RKO (cell line): ENCODE data around the gene RNF130.

Experiments
- DNase-seq: peaks from one replicate; pipeline ENCODE4 v3.0.0-alpha.2; 2016; ENCODE audit warnings: low spot score

RNF130 gene, protein sequence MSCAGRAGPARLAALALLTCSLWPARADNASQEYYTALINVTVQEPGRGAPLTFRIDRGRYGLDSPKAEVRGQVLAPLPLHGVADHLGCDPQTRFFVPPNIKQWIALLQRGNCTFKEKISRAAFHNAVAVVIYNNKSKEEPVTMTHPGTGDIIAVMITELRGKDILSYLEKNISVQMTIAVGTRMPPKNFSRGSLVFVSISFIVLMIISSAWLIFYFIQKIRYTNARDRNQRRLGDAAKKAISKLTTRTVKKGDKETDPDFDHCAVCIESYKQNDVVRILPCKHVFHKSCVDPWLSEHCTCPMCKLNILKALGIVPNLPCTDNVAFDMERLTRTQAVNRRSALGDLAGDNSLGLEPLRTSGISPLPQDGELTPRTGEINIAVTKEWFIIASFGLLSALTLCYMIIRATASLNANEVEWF

DNA sequence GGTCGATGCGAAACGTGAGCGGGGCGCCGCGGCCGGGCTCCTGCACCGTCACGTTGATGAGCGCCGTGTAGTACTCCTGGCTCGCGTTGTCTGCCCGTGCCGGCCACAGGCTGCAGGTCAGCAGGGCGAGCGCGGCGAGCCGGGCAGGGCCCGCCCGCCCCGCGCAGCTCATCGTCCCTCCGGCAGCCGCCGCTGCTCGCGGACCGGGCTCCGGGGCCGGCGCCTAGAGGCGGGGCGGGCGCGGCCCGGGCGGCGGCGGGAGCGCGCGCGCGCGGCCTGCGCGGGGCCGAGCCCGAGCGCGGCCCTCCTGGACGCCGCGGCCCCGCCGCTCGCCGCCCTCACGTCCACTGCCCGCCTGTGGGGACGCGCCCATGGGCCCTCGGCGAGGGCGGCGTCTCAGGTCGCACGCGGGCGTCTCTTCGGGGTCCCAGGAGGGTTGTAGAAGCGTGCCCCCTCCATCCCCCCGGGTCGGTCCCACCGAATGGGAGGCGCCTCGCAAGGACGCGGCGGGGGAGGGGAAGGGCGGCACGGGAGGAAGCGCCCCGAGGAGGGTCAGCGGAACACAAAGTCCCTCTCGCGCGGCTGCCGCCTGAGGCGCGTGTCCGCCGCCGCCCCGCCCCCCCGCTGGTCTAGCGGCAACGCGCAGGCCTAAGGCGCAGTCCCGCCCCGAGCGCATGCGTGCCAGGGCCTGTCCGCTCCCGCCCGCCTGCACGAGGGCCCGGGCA is at the start of gene RNF130:
Gene RNF130, minus strand, starts transcription at position 229 of the 725 bp plus-strand sequence. Its CDS starts 57 bp downstream, at position 172.
- peak; percentile 93 for DNase-seq

- no peak for DNase-seq
Measured at GRCh38 chr5:180120237-180121101, 48.9 kb upstream of the RNF130 start.

DNA sequence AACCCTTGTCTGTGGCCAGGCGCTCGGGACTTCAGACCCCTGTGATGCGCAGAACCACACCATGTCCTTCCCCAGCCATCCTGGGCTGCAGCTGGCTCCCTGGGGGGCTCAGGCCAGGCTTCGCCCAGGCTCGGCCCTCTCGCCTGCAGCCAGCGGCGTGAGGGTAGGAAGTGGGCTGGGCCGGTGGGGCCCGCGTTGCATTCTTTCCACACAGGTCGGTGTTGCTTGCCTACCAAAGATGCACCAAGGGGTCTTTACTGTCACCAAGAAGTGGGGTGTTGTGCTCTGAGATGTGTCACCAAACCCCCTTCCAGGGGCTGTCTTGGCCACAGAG is 48.3 kb upstream of the RNF130 start:
- no peak for DNase-seq

- DNase-seq: no peak
Measured at GRCh38 chr5:180119031-180119902, 47.7 kb upstream of the RNF130 start.

DNA sequence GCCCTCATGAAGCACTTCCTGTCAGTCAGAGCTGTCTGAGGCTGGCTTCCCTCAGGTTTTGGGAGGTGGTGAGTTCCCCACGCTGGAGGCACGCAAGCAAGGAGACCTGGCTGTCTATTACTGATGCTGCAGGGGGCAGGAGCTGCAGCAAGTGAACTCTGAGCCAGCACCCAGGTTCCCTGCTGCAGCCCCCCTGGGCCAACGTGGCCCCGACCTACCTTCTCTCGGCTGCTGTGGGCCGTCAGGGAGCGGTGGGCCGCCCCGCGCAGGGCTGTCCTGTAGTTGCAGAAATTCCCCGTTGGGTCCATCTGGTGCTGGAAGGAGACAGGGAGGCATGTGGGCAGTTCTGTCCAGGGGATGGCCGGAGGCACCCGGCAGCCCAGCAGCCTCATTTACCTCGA is 46.8 kb upstream of the RNF130 start:
- DNase-seq: no peak

GRCh38 chr5:180117000-180117725 is 45.6 kb upstream of the RNF130 start:
- no peak for DNase-seq

DNA sequence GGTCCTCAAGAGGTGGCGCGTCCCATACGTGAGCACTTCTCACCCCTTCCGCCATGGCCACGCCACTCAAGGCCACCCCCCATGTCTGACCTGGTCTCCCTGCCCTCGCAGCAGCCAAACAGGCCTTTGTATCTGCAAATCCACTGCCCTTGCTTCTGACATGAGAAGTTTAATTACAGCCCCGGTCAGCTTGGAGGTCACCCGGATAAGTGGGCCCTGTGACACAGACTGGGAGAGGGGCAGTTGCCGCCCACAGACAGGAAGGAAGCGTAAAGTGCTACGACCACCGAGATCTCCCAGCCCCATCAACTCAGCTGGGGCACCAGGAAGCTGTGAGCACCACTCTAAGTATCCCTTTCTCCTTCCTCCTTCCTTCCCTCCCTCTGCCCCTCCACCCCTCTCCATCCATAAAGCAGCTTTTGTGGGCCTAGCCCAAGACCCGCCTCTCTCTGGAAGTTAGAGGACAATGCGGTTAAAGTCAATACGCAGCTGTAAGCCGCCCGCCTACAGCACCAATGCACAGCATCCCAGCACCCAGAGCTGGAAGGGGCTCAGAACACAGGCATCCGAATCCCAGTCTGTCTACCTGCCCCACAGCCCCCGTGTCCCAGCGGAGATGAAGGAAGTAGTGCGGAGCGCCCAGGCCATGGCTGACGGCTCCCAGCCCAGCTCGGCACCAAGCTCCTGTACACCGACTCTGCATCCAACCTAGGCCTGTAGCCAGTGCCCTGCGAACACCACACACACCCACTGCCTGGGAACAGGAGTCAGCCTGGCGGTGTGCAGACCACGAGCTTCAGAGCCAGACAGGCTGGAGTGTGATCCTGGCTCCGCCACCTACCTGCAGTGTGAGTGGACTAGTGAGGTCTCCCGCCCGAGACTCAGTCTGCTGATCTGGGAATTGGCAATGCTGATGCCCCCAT is 44.8 kb upstream of the RNF130 start:
- no peak for DNase-seq

- no peak for DNase-seq
Measured at GRCh38 chr5:180115326-180116076, 43.9 kb upstream of the RNF130 start.

DNA sequence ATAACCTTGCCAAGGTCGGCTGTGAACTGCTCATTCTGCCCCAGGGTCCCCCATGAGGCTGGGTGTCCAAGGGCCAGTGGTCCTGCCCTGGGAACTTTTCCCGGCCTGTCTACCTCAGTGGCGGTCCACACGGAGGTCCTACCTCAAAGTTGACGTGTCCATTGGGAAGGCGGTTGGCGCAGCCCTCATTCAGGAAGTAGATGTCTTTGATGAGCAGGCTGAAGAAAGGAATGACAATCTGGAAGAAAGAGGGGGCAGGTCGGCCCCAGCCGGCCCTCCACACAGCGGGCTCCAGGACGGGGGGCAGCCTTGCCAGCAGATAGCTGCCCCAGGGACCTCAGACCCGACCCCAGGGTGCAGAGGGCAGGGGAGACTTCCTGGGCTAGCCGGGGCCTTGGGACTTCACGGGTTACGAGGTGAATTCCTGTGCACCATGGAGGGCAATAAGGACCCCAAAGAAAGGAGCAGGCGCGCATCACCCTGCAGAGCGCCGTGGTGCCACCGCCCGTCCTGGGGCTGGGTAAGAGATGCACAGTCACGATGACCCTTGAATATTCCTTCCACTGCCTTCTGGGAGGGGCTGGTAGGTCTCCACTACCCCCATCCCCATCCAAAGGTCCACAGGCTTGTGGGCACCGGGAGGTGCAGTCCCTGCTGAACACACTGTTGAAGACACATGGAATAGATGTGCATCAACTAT is 42.9 kb upstream of the RNF130 start:
- no peak for DNase-seq

DNA sequence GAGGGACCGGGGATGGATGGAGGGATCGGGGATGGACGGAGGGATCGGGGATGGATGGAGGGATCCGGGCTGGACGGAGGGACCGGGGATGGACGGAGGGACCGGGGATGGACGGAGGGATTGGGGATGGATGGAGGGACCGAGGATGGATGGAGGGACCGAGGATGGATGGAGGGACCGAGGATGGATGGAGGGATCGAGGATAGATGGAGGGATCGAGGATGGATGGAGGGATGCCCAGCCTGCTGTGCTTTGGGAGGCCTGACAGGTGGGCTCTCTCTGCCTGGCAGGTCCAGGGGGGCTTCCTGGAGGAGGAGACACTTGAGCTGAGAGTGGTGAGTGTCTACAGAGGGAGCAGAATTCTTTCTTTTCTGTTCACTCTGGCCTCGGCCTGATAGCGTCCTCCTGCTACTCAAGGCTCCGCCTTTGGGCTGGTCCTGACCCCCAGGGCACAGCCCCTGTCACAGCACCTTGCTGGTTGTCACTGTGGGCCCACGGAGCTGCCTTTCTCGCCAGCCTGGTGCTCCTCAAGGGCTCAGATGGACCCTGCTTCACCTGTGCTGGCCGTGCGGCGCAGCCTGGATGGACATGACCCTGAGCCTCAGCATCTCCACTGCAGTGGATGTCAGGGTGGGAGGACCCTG is 42.2 kb upstream of the RNF130 start:
- no peak for DNase-seq

GRCh38 chr5:180112181-180112861 is 40.8 kb upstream of the RNF130 start:
- no peak for DNase-seq

- no peak for DNase-seq
Measured at GRCh38 chr5:180111273-180112002, 39.9 kb upstream of the RNF130 start.

GRCh38 chr5:180109920-180110319 is 38.4 kb upstream of the RNF130 start:
- no peak for DNase-seq

- DNase-seq: no peak
Measured at GRCh38 chr5:180107005-180107404, 35.4 kb upstream of the RNF130 start.

DNA sequence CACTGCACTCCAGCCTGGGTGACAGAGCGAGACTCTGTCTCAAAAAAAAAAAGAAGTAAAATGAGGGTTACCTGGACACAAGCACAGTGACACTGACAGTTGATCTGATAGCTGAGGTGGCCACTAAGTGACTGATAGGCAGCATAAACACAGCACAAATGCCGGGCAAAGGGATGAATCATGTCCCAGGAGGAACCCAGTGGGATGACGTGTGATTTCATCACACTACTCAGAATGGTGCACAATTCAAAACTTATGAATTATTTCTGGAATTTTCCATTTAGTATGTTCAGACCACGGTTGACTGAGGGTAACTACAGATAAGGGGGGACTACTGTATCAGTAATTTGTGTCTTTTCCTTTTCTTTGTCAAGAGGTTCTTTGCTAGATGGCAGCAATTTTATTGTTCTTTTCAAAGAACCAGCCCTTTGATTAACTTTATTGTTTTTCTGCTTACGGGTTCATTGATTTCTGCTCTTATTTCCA is 34.3 kb upstream of the RNF130 start:
- peak; percentile 47 for DNase-seq

GRCh38 chr5:180104168-180104530 is 32.6 kb upstream of the RNF130 start:
- DNase-seq: no peak
